Adipocyte (in vitro differentiated cells): Measurements from ENCODE around the gene LGALS3.
"Not testable (repeated sequence)": the region's sequence is repeated elsewhere in the genome, so short reads cannot be mapped to it uniquely, and the experiment has no call there.

ENCODE experiments used
- DNase-seq: peaks from one replicate; pipeline ENCODE4 v3.0.0-alpha.2; 2015; ENCODE audit warnings: low read depth
- H3K27me3 ChIP-seq: replicated peaks from 2 replicates; pipeline ENCODE4 v1.7.0; 2013; ENCODE audit warnings: mild to moderate bottlenecking, low read length, moderate library complexity; ENCODE audit not compliant: control insufficient read depth, insufficient read depth
- H3K36me3 ChIP-seq: 2 replicates; pipeline ENCODE4 v1.7.0; 2013; ENCODE audit warnings: low read length, mild to moderate bottlenecking, moderate library complexity; ENCODE audit not compliant: control insufficient read depth, insufficient read depth, severe bottlenecking
- H3K4me1 ChIP-seq: 2 replicates; pipeline ENCODE4 v1.7.0; 2013; ENCODE audit warnings: mild to moderate bottlenecking, low read length, moderate library complexity; ENCODE audit not compliant: control insufficient read depth, insufficient read depth
- H3K4me3 ChIP-seq: 2 replicates; pipeline ENCODE4 v1.7.0; 2013; ENCODE audit warnings: mild to moderate bottlenecking, low read length, moderate library complexity
- H3K9ac ChIP-seq: 2 replicates; pipeline ENCODE4 v1.7.0; 2013; ENCODE audit warnings: mild to moderate bottlenecking, low read length, moderate library complexity
- H3K9me3 ChIP-seq: 2 replicates; pipeline ENCODE4 v1.7.0; 2013; ENCODE audit warnings: mild to moderate bottlenecking, low read length, moderate library complexity; ENCODE audit not compliant: control insufficient read depth

The LGALS3 gene

DNA sequence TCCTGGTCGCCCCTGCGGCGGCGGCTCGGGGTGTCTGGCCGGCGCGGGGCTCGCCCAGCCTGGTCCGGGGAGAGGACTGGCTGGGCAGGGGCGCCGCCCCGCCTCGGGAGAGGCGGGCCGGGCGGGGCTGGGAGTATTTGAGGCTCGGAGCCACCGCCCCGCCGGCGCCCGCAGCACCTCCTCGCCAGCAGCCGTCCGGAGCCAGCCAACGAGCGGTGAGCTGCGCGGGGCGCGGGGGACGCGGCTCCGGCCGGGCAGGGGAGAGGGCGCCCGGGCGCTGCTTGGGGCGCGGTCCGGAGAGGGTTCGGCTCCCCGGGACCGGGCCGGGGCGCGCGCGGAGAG is at the start of gene LGALS3:
Gene LGALS3, plus strand, starts transcription at position 167 of the 342 bp plus-strand sequence. CDS start 8,122 bp downstream, outside the sequence.
- H3K4me1 ChIP-seq, result peaks cover 60% of the 10 kb centered on the region
- H3K9ac ChIP-seq, result peak within 1 kb of the TSS; percentile 95
- H3K9me3 ChIP-seq, result no peaks in the 10 kb centered on the region
- DNase-seq, result peak; percentile 92
- H3K4me3 ChIP-seq, result peak within 1 kb of the TSS; percentile 97
- no peaks in the 10 kb centered on the region for H3K27me3 ChIP-seq
- peaks cover 21% of the 10 kb centered on the region for H3K36me3 ChIP-seq

- not testable (repeated sequence) for H3K36me3 ChIP-seq, DNase-seq, H3K27me3 ChIP-seq, H3K9ac ChIP-seq, H3K9me3 ChIP-seq, H3K4me3 ChIP-seq
- H3K4me1 ChIP-seq, result peaks cover 10% of the 10 kb centered on the region
These were observed 49.1 kb upstream of the LGALS3 start for GRCh38 chr14:55079961-55080360.

DNA sequence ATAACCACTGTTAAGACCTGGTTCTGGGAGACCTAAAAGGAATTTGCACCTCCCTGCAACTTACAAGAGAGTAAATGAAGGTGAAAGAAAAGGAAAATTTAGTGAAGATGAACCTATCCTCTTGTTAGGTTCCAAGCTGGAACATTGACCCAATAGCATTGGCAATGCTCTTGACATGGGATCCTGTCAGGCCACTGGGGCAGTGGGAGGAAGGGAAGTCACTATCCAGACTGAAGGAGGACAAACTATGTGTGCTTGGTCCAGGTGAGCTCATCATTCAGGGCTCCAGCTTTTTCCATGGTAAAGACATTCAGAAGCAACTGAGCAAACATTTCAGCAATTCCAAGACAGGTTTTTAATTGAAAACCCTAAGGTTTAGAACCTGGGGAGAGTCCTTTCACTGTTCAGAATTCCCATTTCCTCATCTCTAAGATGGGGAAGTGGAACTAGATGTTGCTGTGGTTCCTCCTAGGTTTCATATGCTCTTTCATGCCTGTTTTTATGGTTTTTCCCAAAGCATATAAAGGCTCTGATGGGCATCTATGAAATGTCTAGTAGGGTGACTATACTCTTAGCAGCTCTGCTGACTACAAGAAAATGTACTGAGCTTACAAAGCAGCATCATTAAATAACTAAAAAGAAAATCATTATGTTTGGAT is 44.5 kb upstream of the LGALS3 start:
- no peaks in the 10 kb centered on the region for H3K27me3 ChIP-seq
- no peak for DNase-seq
- H3K4me3 ChIP-seq, result no peak overlapping the region

GRCh38 chr14:55085060-55085660 is 43.9 kb upstream of the LGALS3 start:
- H3K9me3 ChIP-seq, result no peaks in the 10 kb centered on the region
- H3K27me3 ChIP-seq, result no peaks in the 10 kb centered on the region
- no peaks in the 10 kb centered on the region for H3K36me3 ChIP-seq
- peaks cover 8% of the 10 kb centered on the region for H3K4me1 ChIP-seq
- no peak overlapping the region for H3K9ac ChIP-seq
- no peak overlapping the region for H3K4me3 ChIP-seq
- no peak for DNase-seq

More for the DNA sequence above, 44.5 kb upstream of the LGALS3 start:
- H3K9me3 ChIP-seq, result no peaks in the 10 kb centered on the region
- no peak overlapping the region for H3K9ac ChIP-seq
- H3K36me3 ChIP-seq, result no peaks in the 10 kb centered on the region
- H3K4me1 ChIP-seq, result peaks cover 8% of the 10 kb centered on the region

DNA sequence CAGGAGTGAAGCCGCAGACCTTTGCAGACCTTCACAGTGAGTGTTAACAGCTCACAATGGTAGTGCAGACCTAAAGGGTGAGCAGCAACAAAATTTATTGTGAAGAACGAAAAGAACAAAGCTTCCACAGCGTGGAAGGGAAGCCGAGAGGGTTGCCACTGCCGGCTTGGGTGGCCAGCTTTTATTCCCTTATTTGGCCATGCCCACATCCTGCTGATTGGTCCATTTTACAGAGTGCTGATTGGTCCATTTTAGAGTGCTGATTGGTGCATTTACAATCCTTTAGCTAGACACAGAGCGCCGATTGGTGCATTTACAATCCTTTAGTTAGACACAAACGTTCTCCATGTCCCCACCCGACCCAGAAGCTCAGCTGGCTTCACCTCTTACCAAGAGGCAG is 42.1 kb upstream of the LGALS3 start:
- Histone ChIP-seq H3K4me3 (no peak overlapping the region), H3K9me3 (no peaks in the 10 kb centered on the region), H3K36me3 (no peaks in the 10 kb centered on the region), H3K4me1 (peaks cover 8% of the 10 kb centered on the region), H3K9ac (no peak overlapping the region), H3K27me3 (no peaks in the 10 kb centered on the region)
- no peak for DNase-seq

DNA sequence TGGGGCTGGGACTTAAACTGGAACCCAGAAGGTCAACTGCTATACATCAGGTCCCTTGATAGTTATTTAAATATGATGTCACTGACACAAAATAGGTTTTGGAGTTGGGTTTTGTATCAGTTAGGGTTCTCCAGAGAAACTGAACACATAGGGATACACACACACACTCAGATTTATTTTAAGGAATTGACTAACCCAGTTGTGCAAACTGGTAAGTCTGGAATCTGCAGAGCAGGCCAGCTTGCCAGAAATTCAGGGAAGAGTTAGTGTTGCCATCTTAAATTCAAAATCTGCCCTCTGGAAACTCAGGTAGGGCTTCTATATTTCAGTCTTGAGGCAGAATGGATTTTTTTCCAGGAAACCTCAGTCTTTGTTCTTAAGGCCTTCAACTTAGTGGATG is 40.7 kb upstream of the LGALS3 start:
- Histone ChIP-seq H3K9ac (no peak overlapping the region), H3K27me3 (no peaks in the 10 kb centered on the region), H3K4me3 (no peak overlapping the region), H3K4me1 (peaks cover 8% of the 10 kb centered on the region), H3K36me3 (no peaks in the 10 kb centered on the region), H3K9me3 (no peaks in the 10 kb centered on the region)
- no peak for DNase-seq

- Histone ChIP-seq H3K4me3 (no peak overlapping the region), H3K27me3 (no peaks in the 10 kb centered on the region), H3K36me3 (no peaks in the 10 kb centered on the region), H3K9ac (no peak overlapping the region), H3K4me1 (peaks cover 20% of the 10 kb centered on the region), H3K9me3 (no peaks in the 10 kb centered on the region)
- peak; percentile 73 for DNase-seq
These were observed 36.7 kb upstream of the LGALS3 start for GRCh38 chr14:55092341-55092740.

DNA sequence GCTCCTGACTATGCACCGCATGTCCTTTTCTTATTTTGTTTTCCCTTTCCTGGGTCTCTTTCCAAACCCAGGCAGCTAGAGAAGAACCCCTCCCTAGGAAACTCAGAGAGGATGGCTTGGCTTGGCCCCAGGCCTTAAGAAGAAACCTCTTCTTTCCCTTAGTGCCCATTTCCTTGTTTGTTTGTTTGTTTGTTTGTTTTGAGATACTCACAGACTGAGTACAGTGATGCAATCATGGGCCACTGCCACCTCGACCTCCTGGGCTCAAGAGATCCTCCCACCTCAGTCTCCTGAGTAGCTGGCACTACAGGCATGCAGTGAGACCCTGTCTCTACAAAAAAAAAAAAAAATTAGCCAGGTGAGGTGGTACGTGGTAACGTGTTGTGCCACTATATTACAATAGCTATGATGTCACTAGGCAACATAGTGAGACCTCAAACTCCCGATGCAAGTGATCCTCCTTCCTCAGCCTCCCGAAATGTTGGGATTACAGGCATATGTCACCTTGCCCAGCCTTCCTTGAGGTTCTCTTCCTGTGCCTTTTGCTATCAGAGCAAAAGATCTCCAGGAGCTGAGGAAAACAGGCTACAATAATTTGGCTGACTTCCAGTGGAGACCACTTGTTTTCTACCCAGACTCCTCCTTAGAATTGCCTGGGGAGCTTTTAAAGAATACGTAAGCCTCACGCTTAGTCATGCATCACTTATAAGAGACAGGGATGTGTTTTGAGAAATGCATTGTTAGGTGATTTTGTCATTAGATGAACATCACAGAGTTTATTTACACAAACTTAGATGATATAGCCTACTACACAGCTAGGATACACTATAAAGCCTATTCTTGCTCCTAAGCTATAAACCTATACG is 34.5 kb upstream of the LGALS3 start:
- H3K4me1 ChIP-seq, result peaks cover 13% of the 10 kb centered on the region
- no peak overlapping the region for H3K4me3 ChIP-seq
- H3K27me3 ChIP-seq, result no peaks in the 10 kb centered on the region
- DNase-seq, result peak; percentile 62
- H3K9me3 ChIP-seq, result no peaks in the 10 kb centered on the region
- no peak overlapping the region for H3K9ac ChIP-seq
- no peaks in the 10 kb centered on the region for H3K36me3 ChIP-seq

GRCh38 chr14:55097881-55098560 is 31.0 kb upstream of the LGALS3 start:
- Histone ChIP-seq H3K27me3 (no peaks in the 10 kb centered on the region), H3K9ac (no peak overlapping the region), H3K9me3 (no peaks in the 10 kb centered on the region), H3K4me1 (peaks cover 34% of the 10 kb centered on the region), H3K36me3 (no peaks in the 10 kb centered on the region), H3K4me3 (no peak overlapping the region)
- no peak for DNase-seq

GRCh38 chr14:55098561-55098898 is 30.5 kb upstream of the LGALS3 start:
- Histone ChIP-seq H3K27me3 (no peaks in the 10 kb centered on the region), H3K9ac (no peak overlapping the region), H3K36me3 (no peaks in the 10 kb centered on the region), H3K4me1 (peaks cover 39% of the 10 kb centered on the region), H3K4me3 (no peak overlapping the region), H3K9me3 (no peaks in the 10 kb centered on the region)
- DNase-seq, result no peak

GRCh38 chr14:55099756-55100155 is 29.3 kb upstream of the LGALS3 start:
- Histone ChIP-seq H3K4me1 (peaks cover 48% of the 10 kb centered on the region), H3K9ac (peak overlapping the region; percentile 10), H3K36me3 (no peaks in the 10 kb centered on the region), H3K9me3 (peaks cover 7% of the 10 kb centered on the region), H3K4me3 (peak overlapping the region; percentile 29), H3K27me3 (no peaks in the 10 kb centered on the region)
- peak; percentile 63 for DNase-seq
